HEK293 (cell line): ENCODE results near the gene ASAP2.

ENCODE experiments used
- KLF1 ChIP-seq: fragments of 450-650 bp; formaldehyde crosslinking; IDR thresholded peaks from 2 replicates; pipeline ENCODE4 v1.5.1; 2016; ENCODE audit warnings: missing biosample characterization, missing genetic modification characterization
- SCRT2 ChIP-seq: fragments of 450-650 bp; formaldehyde crosslinking; IDR thresholded peaks from 2 replicates; pipeline ENCODE4 v1.5.1; 2016; ENCODE audit warnings: missing biosample characterization, missing genetic modification characterization
- ZBTB21 ChIP-seq: fragments of 450-650 bp; formaldehyde crosslinking; IDR thresholded peaks from 2 replicates; pipeline ENCODE4 v1.5.1; 2017; ENCODE audit warnings: missing biosample characterization, missing genetic modification characterization
- TF ChIP-seq, protein P1 (sequence below): fragments of 450-650 bp; formaldehyde crosslinking; IDR thresholded peaks from 2 replicates; pipeline ENCODE4 v1.5.1; 2016; ENCODE audit warnings: missing biosample characterization, missing genetic modification characterization
- TF ChIP-seq, protein P2 (sequence below): fragments of 450-650 bp; formaldehyde crosslinking; IDR thresholded peaks from 2 replicates; pipeline ENCODE4 v1.5.1; 2017; ENCODE audit warnings: missing biosample characterization, missing genetic modification characterization
- TF ChIP-seq, protein P3 (sequence below): sonication (generic); formaldehyde crosslinking; IDR thresholded peaks from 2 replicates; pipeline ENCODE4 v1.8.1; 2022; ENCODE audit warnings: mild to moderate bottlenecking, moderate library complexity, missing genetic modification reagents
- TF ChIP-seq, protein P4 (sequence below): fragments of 450-650 bp; formaldehyde crosslinking; IDR thresholded peaks from 2 replicates; pipeline ENCODE4 v1.5.1; 2016; ENCODE audit warnings: missing biosample characterization, missing genetic modification characterization
- TF ChIP-seq, protein P5 (sequence below): fragments of 450-650 bp; formaldehyde crosslinking; IDR thresholded peaks from 2 replicates; pipeline ENCODE4 v1.5.1; 2016; ENCODE audit warnings: missing biosample characterization, missing genetic modification characterization
- TF ChIP-seq, protein P6 (sequence below): fragments of 450-650 bp; formaldehyde crosslinking; IDR thresholded peaks from 2 replicates; pipeline ENCODE4 v1.5.1; 2016; ENCODE audit warnings: missing biosample characterization, missing genetic modification characterization

DNA sequence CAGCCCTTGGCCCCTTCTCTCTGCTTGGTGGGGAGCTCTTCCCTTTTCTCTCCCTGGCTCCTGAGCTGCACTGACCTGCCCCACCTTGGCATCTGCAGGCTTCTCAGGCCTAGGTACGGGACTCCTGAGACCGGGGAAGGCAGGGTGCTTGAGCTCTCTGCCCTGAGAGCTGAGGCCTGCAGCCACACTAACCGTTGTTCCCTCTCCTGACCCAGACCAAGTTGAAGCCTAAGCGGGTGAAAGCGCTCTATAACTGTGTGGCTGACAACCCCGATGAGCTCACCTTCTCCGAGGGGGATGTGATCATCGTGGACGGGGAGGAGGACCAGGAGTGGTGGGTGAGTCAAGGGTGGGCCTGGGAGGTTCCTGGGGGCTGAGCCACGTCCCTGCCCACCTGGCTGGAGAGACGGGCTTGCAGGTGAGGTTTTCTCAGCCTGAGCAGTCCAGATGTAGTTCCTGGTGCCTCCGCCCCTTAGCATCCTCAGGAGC is 194.5 kb downstream of the ASAP2 start:
- TF ChIP-seq ZBTB21 (no peak), SCRT2 (tag by site-specific recombination) (no peak), KLF1 (tag by site-specific recombination) (peak; percentile 79)
- TF ChIP-seq, protein P1, sequence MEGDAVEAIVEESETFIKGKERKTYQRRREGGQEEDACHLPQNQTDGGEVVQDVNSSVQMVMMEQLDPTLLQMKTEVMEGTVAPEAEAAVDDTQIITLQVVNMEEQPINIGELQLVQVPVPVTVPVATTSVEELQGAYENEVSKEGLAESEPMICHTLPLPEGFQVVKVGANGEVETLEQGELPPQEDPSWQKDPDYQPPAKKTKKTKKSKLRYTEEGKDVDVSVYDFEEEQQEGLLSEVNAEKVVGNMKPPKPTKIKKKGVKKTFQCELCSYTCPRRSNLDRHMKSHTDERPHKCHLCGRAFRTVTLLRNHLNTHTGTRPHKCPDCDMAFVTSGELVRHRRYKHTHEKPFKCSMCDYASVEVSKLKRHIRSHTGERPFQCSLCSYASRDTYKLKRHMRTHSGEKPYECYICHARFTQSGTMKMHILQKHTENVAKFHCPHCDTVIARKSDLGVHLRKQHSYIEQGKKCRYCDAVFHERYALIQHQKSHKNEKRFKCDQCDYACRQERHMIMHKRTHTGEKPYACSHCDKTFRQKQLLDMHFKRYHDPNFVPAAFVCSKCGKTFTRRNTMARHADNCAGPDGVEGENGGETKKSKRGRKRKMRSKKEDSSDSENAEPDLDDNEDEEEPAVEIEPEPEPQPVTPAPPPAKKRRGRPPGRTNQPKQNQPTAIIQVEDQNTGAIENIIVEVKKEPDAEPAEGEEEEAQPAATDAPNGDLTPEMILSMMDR, result no peak
- TF ChIP-seq, protein P2, sequence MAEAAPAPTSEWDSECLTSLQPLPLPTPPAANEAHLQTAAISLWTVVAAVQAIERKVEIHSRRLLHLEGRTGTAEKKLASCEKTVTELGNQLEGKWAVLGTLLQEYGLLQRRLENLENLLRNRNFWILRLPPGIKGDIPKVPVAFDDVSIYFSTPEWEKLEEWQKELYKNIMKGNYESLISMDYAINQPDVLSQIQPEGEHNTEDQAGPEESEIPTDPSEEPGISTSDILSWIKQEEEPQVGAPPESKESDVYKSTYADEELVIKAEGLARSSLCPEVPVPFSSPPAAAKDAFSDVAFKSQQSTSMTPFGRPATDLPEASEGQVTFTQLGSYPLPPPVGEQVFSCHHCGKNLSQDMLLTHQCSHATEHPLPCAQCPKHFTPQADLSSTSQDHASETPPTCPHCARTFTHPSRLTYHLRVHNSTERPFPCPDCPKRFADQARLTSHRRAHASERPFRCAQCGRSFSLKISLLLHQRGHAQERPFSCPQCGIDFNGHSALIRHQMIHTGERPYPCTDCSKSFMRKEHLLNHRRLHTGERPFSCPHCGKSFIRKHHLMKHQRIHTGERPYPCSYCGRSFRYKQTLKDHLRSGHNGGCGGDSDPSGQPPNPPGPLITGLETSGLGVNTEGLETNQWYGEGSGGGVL (tag by site-specific recombination), result no peak
- TF ChIP-seq, protein P3, sequence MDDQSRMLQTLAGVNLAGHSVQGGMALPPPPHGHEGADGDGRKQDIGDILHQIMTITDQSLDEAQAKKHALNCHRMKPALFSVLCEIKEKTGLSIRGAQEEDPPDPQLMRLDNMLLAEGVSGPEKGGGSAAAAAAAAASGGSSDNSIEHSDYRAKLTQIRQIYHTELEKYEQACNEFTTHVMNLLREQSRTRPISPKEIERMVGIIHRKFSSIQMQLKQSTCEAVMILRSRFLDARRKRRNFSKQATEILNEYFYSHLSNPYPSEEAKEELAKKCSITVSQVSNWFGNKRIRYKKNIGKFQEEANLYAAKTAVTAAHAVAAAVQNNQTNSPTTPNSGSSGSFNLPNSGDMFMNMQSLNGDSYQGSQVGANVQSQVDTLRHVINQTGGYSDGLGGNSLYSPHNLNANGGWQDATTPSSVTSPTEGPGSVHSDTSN (CRISPR knock-in tag), result no peak
- TF ChIP-seq, protein P4, sequence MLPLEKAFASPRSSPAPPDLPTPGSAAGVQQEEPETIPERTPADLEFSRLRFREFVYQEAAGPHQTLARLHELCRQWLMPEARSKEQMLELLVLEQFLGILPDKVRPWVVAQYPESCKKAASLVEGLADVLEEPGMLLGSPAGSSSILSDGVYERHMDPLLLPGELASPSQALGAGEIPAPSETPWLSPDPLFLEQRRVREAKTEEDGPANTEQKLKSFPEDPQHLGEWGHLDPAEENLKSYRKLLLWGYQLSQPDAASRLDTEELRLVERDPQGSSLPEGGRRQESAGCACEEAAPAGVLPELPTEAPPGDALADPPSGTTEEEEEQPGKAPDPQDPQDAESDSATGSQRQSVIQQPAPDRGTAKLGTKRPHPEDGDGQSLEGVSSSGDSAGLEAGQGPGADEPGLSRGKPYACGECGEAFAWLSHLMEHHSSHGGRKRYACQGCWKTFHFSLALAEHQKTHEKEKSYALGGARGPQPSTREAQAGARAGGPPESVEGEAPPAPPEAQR, result no peak
- TF ChIP-seq, protein P5, sequence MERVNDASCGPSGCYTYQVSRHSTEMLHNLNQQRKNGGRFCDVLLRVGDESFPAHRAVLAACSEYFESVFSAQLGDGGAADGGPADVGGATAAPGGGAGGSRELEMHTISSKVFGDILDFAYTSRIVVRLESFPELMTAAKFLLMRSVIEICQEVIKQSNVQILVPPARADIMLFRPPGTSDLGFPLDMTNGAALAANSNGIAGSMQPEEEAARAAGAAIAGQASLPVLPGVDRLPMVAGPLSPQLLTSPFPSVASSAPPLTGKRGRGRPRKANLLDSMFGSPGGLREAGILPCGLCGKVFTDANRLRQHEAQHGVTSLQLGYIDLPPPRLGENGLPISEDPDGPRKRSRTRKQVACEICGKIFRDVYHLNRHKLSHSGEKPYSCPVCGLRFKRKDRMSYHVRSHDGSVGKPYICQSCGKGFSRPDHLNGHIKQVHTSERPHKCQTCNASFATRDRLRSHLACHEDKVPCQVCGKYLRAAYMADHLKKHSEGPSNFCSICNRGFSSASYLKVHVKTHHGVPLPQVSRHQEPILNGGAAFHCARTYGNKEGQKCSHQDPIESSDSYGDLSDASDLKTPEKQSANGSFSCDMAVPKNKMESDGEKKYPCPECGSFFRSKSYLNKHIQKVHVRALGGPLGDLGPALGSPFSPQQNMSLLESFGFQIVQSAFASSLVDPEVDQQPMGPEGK (tag by site-specific recombination), result no peak
- TF ChIP-seq, protein P6, sequence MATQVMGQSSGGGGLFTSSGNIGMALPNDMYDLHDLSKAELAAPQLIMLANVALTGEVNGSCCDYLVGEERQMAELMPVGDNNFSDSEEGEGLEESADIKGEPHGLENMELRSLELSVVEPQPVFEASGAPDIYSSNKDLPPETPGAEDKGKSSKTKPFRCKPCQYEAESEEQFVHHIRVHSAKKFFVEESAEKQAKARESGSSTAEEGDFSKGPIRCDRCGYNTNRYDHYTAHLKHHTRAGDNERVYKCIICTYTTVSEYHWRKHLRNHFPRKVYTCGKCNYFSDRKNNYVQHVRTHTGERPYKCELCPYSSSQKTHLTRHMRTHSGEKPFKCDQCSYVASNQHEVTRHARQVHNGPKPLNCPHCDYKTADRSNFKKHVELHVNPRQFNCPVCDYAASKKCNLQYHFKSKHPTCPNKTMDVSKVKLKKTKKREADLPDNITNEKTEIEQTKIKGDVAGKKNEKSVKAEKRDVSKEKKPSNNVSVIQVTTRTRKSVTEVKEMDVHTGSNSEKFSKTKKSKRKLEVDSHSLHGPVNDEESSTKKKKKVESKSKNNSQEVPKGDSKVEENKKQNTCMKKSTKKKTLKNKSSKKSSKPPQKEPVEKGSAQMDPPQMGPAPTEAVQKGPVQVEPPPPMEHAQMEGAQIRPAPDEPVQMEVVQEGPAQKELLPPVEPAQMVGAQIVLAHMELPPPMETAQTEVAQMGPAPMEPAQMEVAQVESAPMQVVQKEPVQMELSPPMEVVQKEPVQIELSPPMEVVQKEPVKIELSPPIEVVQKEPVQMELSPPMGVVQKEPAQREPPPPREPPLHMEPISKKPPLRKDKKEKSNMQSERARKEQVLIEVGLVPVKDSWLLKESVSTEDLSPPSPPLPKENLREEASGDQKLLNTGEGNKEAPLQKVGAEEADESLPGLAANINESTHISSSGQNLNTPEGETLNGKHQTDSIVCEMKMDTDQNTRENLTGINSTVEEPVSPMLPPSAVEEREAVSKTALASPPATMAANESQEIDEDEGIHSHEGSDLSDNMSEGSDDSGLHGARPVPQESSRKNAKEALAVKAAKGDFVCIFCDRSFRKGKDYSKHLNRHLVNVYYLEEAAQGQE (tag by site-specific recombination), result no peak
